H1 (cell line): ENCODE results near the gene TSGA10. TPM values are rescaled to one million over a fixed set of nuclear protein-coding genes. Genes with fewer than 3 reads are reported as not detected.

Source experiments
- CTCF ChIA-PET: fragments of 300-600 bp; sonication (Branson Sonifier 250); formaldehyde crosslinking; loops from one replicate; lab custom pipeline; 2021; ENCODE audit not compliant: partially characterized antibody; lab: Charles Lee
- POLR2A ChIA-PET: fragments of 300-600 bp; sonication (Branson Sonifier 250); formaldehyde crosslinking; loops from one replicate; lab custom pipeline; 2021; ENCODE audit warnings: inconsistent platforms; ENCODE audit not compliant: partially characterized antibody; lab: Charles Lee
- DNase-seq, 2 experiments: peaks; one replicate each; pipeline versions ENCODE4 v3.0.0 to v3.0.0-alpha.2; 2010 to 2022; ENCODE audit warnings: low spot score in 2 of 2, low read depth in 1 of 2, mixed read lengths in 1 of 2
- FAIRE-seq: peaks from 2 replicates; lab custom pipeline; 2011; peaks lifted over from hg19 to GRCh38; lab: Jason Lieb, UNC
- H2AFZ ChIP-seq: 2 replicates; pipeline ENCODE4 v1.8.1; 2012; ENCODE audit warnings: low read length, inconsistent platforms
- H2AK5ac ChIP-seq: 2 replicates; pipeline ENCODE4 v1.6.1; 2013; ENCODE audit warnings: low read depth, low read length
- H2BK120ac ChIP-seq: replicated peaks from 2 replicates; pipeline ENCODE3; 2013; ENCODE audit warnings: low read depth, low read length, inconsistent platforms
- H2BK12ac ChIP-seq: 2 replicates; pipeline ENCODE4 v1.6.1; 2013; ENCODE audit warnings: low read depth, low read length
- H2BK15ac ChIP-seq: 2 replicates; pipeline ENCODE4 v1.6.1; 2013; ENCODE audit warnings: low read length
- H2BK20ac ChIP-seq: 2 replicates; pipeline ENCODE4 v1.6.1; 2013; ENCODE audit warnings: low read length
- H2BK5ac ChIP-seq: 2 replicates; pipeline ENCODE4 v1.6.1; 2013; ENCODE audit warnings: low read depth, low read length
- H3K14ac ChIP-seq: 2 replicates; pipeline ENCODE4 v1.6.1; 2013; ENCODE audit warnings: inconsistent platforms; ENCODE audit not compliant: insufficient read length
- H3K18ac ChIP-seq: 2 replicates; pipeline ENCODE4 v1.6.1; 2013; ENCODE audit warnings: low read length; ENCODE audit errors: extremely low read depth
- H3K23ac ChIP-seq: 2 replicates; pipeline ENCODE4 v1.6.1; 2013; ENCODE audit warnings: inconsistent platforms; ENCODE audit not compliant: insufficient read length
- H3K23me2 ChIP-seq: 2 replicates; pipeline ENCODE4 v1.6.1; 2013; ENCODE audit warnings: low read depth, low read length
- H3K27ac ChIP-seq: 2 replicates; pipeline ENCODE4 v1.6.1; 2011; ENCODE audit warnings: low read depth, low read length, inconsistent platforms
- H3K27me3 ChIP-seq, 4 experiments: replicated peaks in 1 of 4; 1 replicate in 1 of 4; 2 replicates in 3 of 4; pipeline versions ENCODE4 v1.6.1 to v1.8.1; 2011 to 2013; ENCODE audit warnings: low read length in 3 of 4, mild to moderate bottlenecking in 3 of 4, inconsistent platforms in 2 of 4, mixed read lengths in 2 of 4, moderate library complexity in 1 of 4; ENCODE audit not compliant: control insufficient read depth in 3 of 4, insufficient read depth in 3 of 4; ENCODE audit errors: extremely low read depth in 1 of 4
- H3K36me3 ChIP-seq, 4 experiments: 2 replicates each; pipeline versions ENCODE4 v1.6.1 to v1.8.1; 2011 to 2013; ENCODE audit warnings: mild to moderate bottlenecking in 4 of 4, low read length in 3 of 4, moderate library complexity in 2 of 4, control low read depth in 1 of 4, inconsistent platforms in 1 of 4; ENCODE audit not compliant: insufficient read depth in 4 of 4, control insufficient read depth in 2 of 4
- H3K4ac ChIP-seq: replicated peaks from 2 replicates; pipeline ENCODE3; 2013; ENCODE audit warnings: low read length, low read depth, mixed read lengths, inconsistent platforms; ENCODE audit not compliant: insufficient read length
- H3K4me1 ChIP-seq, 4 experiments: replicated peaks in 1 of 4; 1 replicate in 1 of 4; 2 replicates in 3 of 4; pipeline versions ENCODE4 v1.6.1 to v1.8.1; 2011 to 2013; ENCODE audit warnings: low read length in 3 of 4, inconsistent platforms in 2 of 4, mixed read lengths in 1 of 4; ENCODE audit not compliant: insufficient read depth in 4 of 4, control insufficient read depth in 3 of 4
- H3K4me2 ChIP-seq, 2 experiments: 2 replicates each; pipeline versions ENCODE4 v1.6.1 to v1.8.1; 2011 to 2013; ENCODE audit warnings: low read depth in 2 of 2, low read length in 2 of 2, control low read depth in 1 of 2, inconsistent platforms in 1 of 2, mild to moderate bottlenecking in 1 of 2; ENCODE audit not compliant: insufficient read depth in 1 of 2
- H3K4me3 ChIP-seq, 4 experiments: fragments of 200-600, 300-600 bp in 1 of 4; sonication (generic), shearing (Covaris generic), sonication (Bioruptor Twin) in 1 of 4; 2 replicates each; pipeline versions ENCODE4 v1.5.1 to v1.8.1; 2011 to 2016; ENCODE audit warnings: low read length in 4 of 4, low read depth in 3 of 4, control low read depth in 2 of 4, inconsistent platforms in 2 of 4, mild to moderate bottlenecking in 2 of 4, mixed read lengths in 1 of 4, moderate library complexity in 1 of 4; ENCODE audit not compliant: insufficient read depth in 2 of 4; ENCODE audit errors: extremely low read depth in 1 of 4
- H3K56ac ChIP-seq: replicated peaks from 2 replicates; pipeline ENCODE3; 2013; ENCODE audit warnings: low read depth, mild to moderate bottlenecking, mixed read lengths, low read length, inconsistent platforms; ENCODE audit not compliant: insufficient read length
- H3K79me1 ChIP-seq: 2 replicates; pipeline ENCODE4 v1.6.1; 2013; ENCODE audit warnings: low read depth, low read length, control low read depth
- H3K79me2 ChIP-seq, 2 experiments: 2 replicates each; pipeline versions ENCODE4 v1.6.1 to v1.8.1; 2012 to 2013; ENCODE audit warnings: low read length in 2 of 2, mild to moderate bottlenecking in 2 of 2, inconsistent platforms in 1 of 2; ENCODE audit not compliant: insufficient read depth in 2 of 2, control insufficient read depth in 1 of 2
- H3K9ac ChIP-seq, 4 experiments: replicated peaks in 1 of 4; 1 replicate in 1 of 4; 2 replicates in 3 of 4; pipeline versions ENCODE4 v1.6.1 to v1.8.1; 2011 to 2013; ENCODE audit warnings: low read depth in 3 of 4, low read length in 3 of 4, control low read depth in 2 of 4, mild to moderate bottlenecking in 2 of 4, moderate library complexity in 2 of 4, inconsistent platforms in 1 of 4; ENCODE audit errors: extremely low read depth in 1 of 4
- H3K9me3 ChIP-seq, 2 experiments: 2 replicates each; pipeline versions ENCODE4 v1.6.1 to v1.8.1; 2012 to 2013; ENCODE audit warnings: mild to moderate bottlenecking in 2 of 2, moderate library complexity in 2 of 2, control low read depth in 1 of 2, inconsistent platforms in 1 of 2, low read depth in 1 of 2, low read length in 1 of 2, mixed read lengths in 1 of 2; ENCODE audit not compliant: insufficient read depth in 2 of 2
- H4K20me1 ChIP-seq, 2 experiments: replicated peaks in 1 of 2; 2 replicates each; pipeline versions ENCODE3 to v1.8.1; 2011 to 2013; ENCODE audit warnings: inconsistent platforms in 2 of 2, low read length in 2 of 2, mild to moderate bottlenecking in 1 of 2; ENCODE audit not compliant: insufficient read depth in 2 of 2, control insufficient read depth in 1 of 2
- H4K5ac ChIP-seq: 2 replicates; pipeline ENCODE4 v1.6.1; 2013; ENCODE audit warnings: low read length, low read depth, mixed read lengths, inconsistent platforms; ENCODE audit not compliant: insufficient read length
- H4K8ac ChIP-seq: 2 replicates; pipeline ENCODE4 v1.8.0; 2013; ENCODE audit warnings: mild to moderate bottlenecking, moderate library complexity, low read length, inconsistent platforms; ENCODE audit not compliant: insufficient read depth; ENCODE audit errors: extremely low read depth
- H4K91ac ChIP-seq: replicated peaks from 2 replicates; pipeline ENCODE3; 2013; ENCODE audit warnings: low read length, mixed read lengths, inconsistent platforms; ENCODE audit not compliant: insufficient read length
- CBX5 ChIP-seq: fragments of 300-800, 300-1000 bp; sonication (generic); IDR thresholded peaks from 2 replicates; pipeline ENCODE4 v1.7.1; 2016; ENCODE audit warnings: antibody characterized with exemption, low read length, low read depth
- EZH2 ChIP-seq: fragments of 200-600 bp; sonication (generic); IDR thresholded peaks from 2 replicates; pipeline ENCODE4 v1.7.1; 2012; ENCODE audit warnings: low read depth, mild to moderate bottlenecking, moderate library complexity, low read length, inconsistent platforms; ENCODE audit not compliant: severe bottlenecking
- HDAC2 ChIP-seq, 2 experiments: fragments of 300-600 bp in 1 of 2; sonication (generic) in 1 of 2; IDR thresholded peaks; 2 replicates each; pipeline ENCODE4 v1.6.1; 2011 to 2012; ENCODE audit warnings: low read depth in 2 of 2, low read length in 2 of 2, mild to moderate bottlenecking in 2 of 2, moderate library complexity in 2 of 2, borderline replicate concordance in 1 of 2, inconsistent platforms in 1 of 2
- NANOG ChIP-seq: IDR thresholded peaks from 2 replicates; pipeline ENCODE4 v1.6.1; 2011; ENCODE audit warnings: low read length, low read depth, mild to moderate bottlenecking, inconsistent platforms; ENCODE audit not compliant: insufficient read depth, poor library complexity, severe bottlenecking
- PHF8 ChIP-seq: fragments of 200-600 bp; sonication (generic); conservative IDR thresholded peaks from 2 replicates; pipeline ENCODE4 v1.7.1; 2012; ENCODE audit warnings: low read depth, mild to moderate bottlenecking, inconsistent platforms, low read length, moderate library complexity
- RAD21 ChIP-seq, 2 experiments: IDR thresholded peaks in 1 of 2; conservative IDR thresholded peaks in 1 of 2; 2 replicates each; pipeline ENCODE4 v1.6.1; 2011; ENCODE audit warnings: low read depth in 2 of 2, low read length in 2 of 2, improper control_type of control experiment in 1 of 2, inconsistent platforms in 1 of 2, mild to moderate bottlenecking in 1 of 2, moderate library complexity in 1 of 2
- SAP30 ChIP-seq: fragments of 300-600 bp; sonication (generic); IDR thresholded peaks from 2 replicates; pipeline ENCODE4 v1.7.1; 2012; ENCODE audit warnings: low read length, moderate library complexity, mild to moderate bottlenecking, inconsistent platforms; ENCODE audit not compliant: insufficient read depth, insufficient replicate concordance
- TAF7 ChIP-seq: optimal IDR thresholded peaks from 2 replicates; pipeline ENCODE3; 2011; ENCODE audit warnings: low read depth, mild to moderate bottlenecking, inconsistent platforms, low read length, moderate library complexity, borderline replicate concordance
- YY1 ChIP-seq: IDR thresholded peaks from 2 replicates; pipeline ENCODE4 v1.6.1; 2011; ENCODE audit warnings: low read depth, mild to moderate bottlenecking, low read length
- WGBS, 2 experiments: shearing (Covaris generic) in 1 of 2; methylation state at CpG; one replicate each; pipeline versions ENCODE4 v1.1.6 to v1.1.7; 2013 to 2015; ENCODE audit warnings: low lambda C conversion rate in 2 of 2, mixed read lengths in 2 of 2, inconsistent platforms in 1 of 2, low coverage in 1 of 2, missing lambda C conversion rate in 1 of 2; ENCODE audit not compliant: insufficient replicate concordance in 2 of 2, insufficient coverage in 1 of 2, insufficient read length in 1 of 2; ENCODE audit errors: extremely low coverage in 1 of 2, missing lambda C conversion rate in 1 of 2; 5-methylcytosine and 5-hydroxymethylcytosine counted together
- polyA plus RNA-seq, 7 experiments: library from polyadenylated mRNA; depleted of rRNA in 3 of 7; stranded (reverse) in 5 of 7; unstranded in 2 of 7; fragments of >200 nt in 5 of 7; fragments of 200-250 nt in 2 of 7; gene quantifications; 1 replicate in 5 of 7; 2 replicates in 1 of 7; 4 replicates in 1 of 7; pipeline versions ENCODE4 v1.2.1 to v1.2.3, GENCODE V29; 2011 to 2013; ENCODE audit warnings: missing spikeins in 2 of 7, mixed read lengths in 2 of 7
- total RNA-seq: library from RNA; stranded (reverse); fragmentation: NEBNext Ultra II Directional; extraction: Animal tissue kit (Norgen Biotek cat#: 25700); gene quantifications from 2 replicates; pipeline ENCODE4 v1.2.1, GENCODE V29; 2021
- TF ChIP-seq, protein P1 (sequence below), 3 experiments: IDR thresholded peaks; 1 replicate in 2 of 3; 2 replicates in 1 of 3; pipeline versions ENCODE4 v1.5.1 to v1.6.1; 2011; ENCODE audit warnings: low read length in 3 of 3, mild to moderate bottlenecking in 3 of 3, inconsistent platforms in 2 of 3, low read depth in 1 of 3, moderate library complexity in 1 of 3; ENCODE audit not compliant: insufficient read depth in 1 of 3; ENCODE audit errors: control extremely low read depth in 1 of 3

The TSGA10 gene
- total and polyA plus RNA-seq, 2 of the 8 experiments (the other 6 are each of a cell fraction or from before 2014, with no cell fraction given), result 2.2 to 7.4 TPM

DNA sequence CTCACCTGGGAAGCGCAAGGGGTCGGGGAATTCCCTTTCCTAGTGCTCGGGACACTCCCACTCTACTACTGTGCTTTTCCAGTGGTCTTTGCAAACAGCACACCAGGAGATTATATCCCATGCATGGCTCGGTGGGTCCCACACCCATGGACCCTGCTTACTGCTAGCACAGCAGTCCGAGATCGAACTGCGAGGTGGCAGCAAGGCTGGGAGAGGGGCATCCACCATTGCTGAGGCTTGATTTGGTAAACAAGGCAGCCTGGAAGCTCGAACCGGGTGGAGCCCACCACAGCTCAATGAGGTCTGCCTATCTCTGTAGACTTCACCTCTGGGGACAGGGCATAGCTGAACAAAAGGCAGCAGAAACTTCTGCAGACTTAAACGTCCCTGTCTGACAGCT lies 154.0 kb downstream of the TSGA10 start:
- DNase-seq (no peak), FAIRE-seq (no peak)
- 90% methylated on average over 10 of the region's 10 CpGs; no CpG with 5 or more reads in 1 of the 2 experiments for WGBS, 2 experiments
- Histone ChIP-seq H3K18ac (no peak overlapping the region), H3K27ac (no peak overlapping the region), H2BK120ac (no peak overlapping the region), H3K9ac (no peak overlapping the region), H3K4me1 (no peaks in the 10 kb centered on the region), H3K14ac (no peak overlapping the region), H3K56ac (no peak overlapping the region), H3K4me2 (no peak overlapping the region), H2BK15ac (no peak overlapping the region), H3K27me3 (no peaks in the 10 kb centered on the region), H4K91ac (no peak overlapping the region), H2BK20ac (no peak overlapping the region), H3K79me2 (no peaks in the 10 kb centered on the region), H3K23ac (no peak overlapping the region), H2AFZ (no peak overlapping the region), H4K8ac (no peak overlapping the region), H3K4ac (no peak overlapping the region), H2AK5ac (no peak overlapping the region), H2BK12ac (no peak overlapping the region), H4K20me1 (no peaks in the 10 kb centered on the region), H3K36me3 (no peaks in the 10 kb centered on the region), H4K5ac (no peak overlapping the region), H3K23me2 (no peaks in the 10 kb centered on the region), H3K9me3 (peaks cover 8 to 13% of the 10 kb centered on the region in 2 experiments; a peak in 1 of 4 replicates), H3K4me3 (no peak overlapping the region), H3K79me1 (no peaks in the 10 kb centered on the region), H2BK5ac (no peak overlapping the region)
- ChIA-PET POLR2A (no interaction called here), CTCF (interaction anchor here (0.6 to 0.8 kb wide), 2 partner anchors 20 to 478 kb away, joined by 3 read pairs; no protein-coding TSS in a partner anchor)
- TF ChIP-seq YY1, result no peak
- TF ChIP-seq PHF8, result no peak
- no peak for TF ChIP-seq TAF7
- no peak for TF ChIP-seq CBX5
- no peak for TF ChIP-seq RAD21 (IDR thresholded peaks at IDR 0.05 in 1 of 2, conservative IDR thresholded peaks at IDR 0.05 in 1 of 2; ENCODE audit: low read depth in 2 of 2, low read length in 2 of 2)
- no peak for TF ChIP-seq EZH2
- no peak for TF ChIP-seq NANOG
- TF ChIP-seq SAP30, result no peak
- TF ChIP-seq, protein P1, sequence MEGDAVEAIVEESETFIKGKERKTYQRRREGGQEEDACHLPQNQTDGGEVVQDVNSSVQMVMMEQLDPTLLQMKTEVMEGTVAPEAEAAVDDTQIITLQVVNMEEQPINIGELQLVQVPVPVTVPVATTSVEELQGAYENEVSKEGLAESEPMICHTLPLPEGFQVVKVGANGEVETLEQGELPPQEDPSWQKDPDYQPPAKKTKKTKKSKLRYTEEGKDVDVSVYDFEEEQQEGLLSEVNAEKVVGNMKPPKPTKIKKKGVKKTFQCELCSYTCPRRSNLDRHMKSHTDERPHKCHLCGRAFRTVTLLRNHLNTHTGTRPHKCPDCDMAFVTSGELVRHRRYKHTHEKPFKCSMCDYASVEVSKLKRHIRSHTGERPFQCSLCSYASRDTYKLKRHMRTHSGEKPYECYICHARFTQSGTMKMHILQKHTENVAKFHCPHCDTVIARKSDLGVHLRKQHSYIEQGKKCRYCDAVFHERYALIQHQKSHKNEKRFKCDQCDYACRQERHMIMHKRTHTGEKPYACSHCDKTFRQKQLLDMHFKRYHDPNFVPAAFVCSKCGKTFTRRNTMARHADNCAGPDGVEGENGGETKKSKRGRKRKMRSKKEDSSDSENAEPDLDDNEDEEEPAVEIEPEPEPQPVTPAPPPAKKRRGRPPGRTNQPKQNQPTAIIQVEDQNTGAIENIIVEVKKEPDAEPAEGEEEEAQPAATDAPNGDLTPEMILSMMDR (IDR thresholded peaks at IDR 0.05; ENCODE audit: control extremely low read depth in 1 of 3, insufficient read depth in 1 of 3, low read depth in 1 of 3, low read length in 3 of 3), result no peak
- no peak for TF ChIP-seq HDAC2 (IDR thresholded peaks at IDR 0.05; ENCODE audit: borderline replicate concordance in 1 of 2, low read depth in 2 of 2, low read length in 2 of 2)
